Fibroblast of lung (primary cell): ENCODE measurements around the gene RPH3AL. TPM values are rescaled to one million over a fixed set of nuclear protein-coding genes. Genes with fewer than 3 reads are reported as not detected.
"Not testable (repeated sequence)": the region's sequence is repeated elsewhere in the genome, so short reads cannot be mapped to it uniquely, and the experiment has no call there.

ENCODE experiments used
- DNase-seq, 2 donors: peaks; one replicate each; pipeline versions ENCODE4 v3.0.0 to v3.0.0-alpha.2; 2010; ENCODE audit warnings: low read depth in 2 of 2
- H2AFZ ChIP-seq: 2 replicates; pipeline ENCODE4 v1.5.1; 2012; ENCODE audit warnings: low read length, control low read depth, inconsistent platforms
- H3K27ac ChIP-seq: 2 replicates; pipeline ENCODE4 v1.5.1; 2011; ENCODE audit warnings: low read length, control low read depth; ENCODE audit not compliant: insufficient read depth
- H3K27me3 ChIP-seq: 2 replicates; pipeline ENCODE4 v1.5.1; 2011; ENCODE audit warnings: mild to moderate bottlenecking, low read length; ENCODE audit not compliant: control insufficient read depth, insufficient read depth
- H3K36me3 ChIP-seq: 2 replicates; pipeline ENCODE4 v1.5.1; 2011; ENCODE audit warnings: low read length; ENCODE audit not compliant: control insufficient read depth, insufficient read depth
- H3K4me1 ChIP-seq: 2 replicates; pipeline ENCODE4 v1.5.1; 2011; ENCODE audit warnings: low read length; ENCODE audit not compliant: control insufficient read depth, insufficient read depth; ENCODE audit errors: extremely low read depth
- H3K4me2 ChIP-seq: 2 replicates; pipeline ENCODE4 v1.5.1; 2011; ENCODE audit warnings: low read length, control low read depth; ENCODE audit not compliant: insufficient read depth; ENCODE audit errors: extremely low read depth
- H3K4me3 ChIP-seq, 4 experiments: fragments of 200-600 bp in 1 of 4; sonication (generic) in 1 of 4; replicated peaks in 1 of 4; 2 replicates each; pipeline ENCODE4 v1.5.1; 2011 to 2016; ENCODE audit warnings: low read length in 4 of 4, low read depth in 3 of 4, mild to moderate bottlenecking in 3 of 4, control low read depth in 2 of 4, inconsistent platforms in 1 of 4, mixed read lengths in 1 of 4; ENCODE audit not compliant: insufficient read depth in 1 of 4; ENCODE audit errors: control extremely low read depth in 1 of 4
- H3K79me2 ChIP-seq: 2 replicates; pipeline ENCODE4 v1.5.1; 2012; ENCODE audit warnings: mild to moderate bottlenecking, low read length, inconsistent platforms; ENCODE audit not compliant: control insufficient read depth, insufficient read depth
- H3K9ac ChIP-seq: 2 replicates; pipeline ENCODE4 v1.5.1; 2011; ENCODE audit warnings: mild to moderate bottlenecking, low read length, control low read depth; ENCODE audit not compliant: insufficient read depth
- H3K9me3 ChIP-seq: 2 replicates; pipeline ENCODE4 v1.5.1; 2012; ENCODE audit warnings: low read depth, low read length; ENCODE audit not compliant: control insufficient read depth, insufficient read depth
- H4K20me1 ChIP-seq: 2 replicates; pipeline ENCODE4 v1.5.1; 2011; ENCODE audit warnings: low read length; ENCODE audit not compliant: control insufficient read depth, insufficient read depth; ENCODE audit errors: extremely low read depth
- EZH2 ChIP-seq: IDR thresholded peaks from 2 replicates; pipeline ENCODE4 v1.5.1; 2012; ENCODE audit warnings: low read length, control low read depth, mild to moderate bottlenecking; ENCODE audit errors: missing control alignments
- polyA plus RNA-seq, 2 donors: library from polyadenylated mRNA; depleted of rRNA in 1 of 2; stranded (reverse) in 1 of 2; unstranded in 1 of 2; fragments of >200 nt; gene quantifications; 2 replicates each; pipeline ENCODE4 v1.2.1, GENCODE V29; 2011 to 2012; ENCODE audit warnings: missing spikeins in 1 of 2
- total RNA-seq: library from RNA; depleted of rRNA; stranded (reverse); fragments of >200 nt; gene quantifications from 2 replicates; pipeline ENCODE4 v1.2.1, GENCODE V29; 2014
- TF ChIP-seq, protein P1 (sequence below), 2 donors: IDR thresholded peaks in 1 of 2; conservative IDR thresholded peaks in 1 of 2; 1 replicate in 1 of 2; 2 replicates in 1 of 2; pipeline ENCODE4 v1.5.1; 2011 to 2012; ENCODE audit warnings: low read length in 2 of 2, control low read depth in 1 of 2, inconsistent platforms in 1 of 2, low read depth in 1 of 2, mild to moderate bottlenecking in 1 of 2

RPH3AL gene
- total and polyA plus RNA-seq, 2 donors (not counting 1 experiment from before 2014, with no cell fraction given) = 0.49 to 3.0 TPM

DNA sequence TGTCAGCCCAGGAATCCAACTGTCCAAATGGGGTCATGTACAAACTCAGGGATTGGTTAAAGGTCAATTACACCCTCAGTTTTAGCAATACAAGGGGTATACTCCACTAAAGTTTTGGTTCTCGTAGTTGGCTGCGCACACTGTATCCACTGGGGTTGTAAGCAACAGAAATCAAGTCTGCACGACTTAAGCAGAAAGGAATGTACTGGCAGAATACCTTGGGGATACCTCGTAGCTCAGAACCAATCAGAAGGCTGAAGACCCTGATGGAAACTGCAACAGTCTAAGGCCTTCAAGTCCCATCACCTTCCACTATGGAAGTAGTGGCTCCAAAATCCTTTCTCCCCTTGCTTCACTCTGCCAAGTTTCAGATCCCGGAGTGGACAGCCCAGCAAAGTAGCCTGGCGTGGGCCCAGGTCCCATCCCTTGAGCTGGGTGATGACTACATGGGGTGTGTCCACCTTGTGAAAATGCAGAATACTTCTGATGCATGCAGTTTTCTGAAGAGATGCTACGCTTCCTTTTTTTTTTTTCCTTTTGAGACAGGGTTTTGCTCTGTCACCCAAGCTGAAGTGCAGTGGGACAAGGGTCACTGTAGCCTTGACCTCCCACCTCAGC lies 21.1 kb upstream of the RPH3AL start:
- H3K27me3 ChIP-seq = peaks cover 7% of the 10 kb centered on the region
- no peaks in the 10 kb centered on the region for H3K9me3 ChIP-seq
- no peak for DNase-seq
- no peaks in the 10 kb centered on the region for H3K4me1 ChIP-seq
- H3K36me3 ChIP-seq = no peaks in the 10 kb centered on the region
- H2AFZ ChIP-seq = no peak overlapping the region
- TF ChIP-seq, protein P1, sequence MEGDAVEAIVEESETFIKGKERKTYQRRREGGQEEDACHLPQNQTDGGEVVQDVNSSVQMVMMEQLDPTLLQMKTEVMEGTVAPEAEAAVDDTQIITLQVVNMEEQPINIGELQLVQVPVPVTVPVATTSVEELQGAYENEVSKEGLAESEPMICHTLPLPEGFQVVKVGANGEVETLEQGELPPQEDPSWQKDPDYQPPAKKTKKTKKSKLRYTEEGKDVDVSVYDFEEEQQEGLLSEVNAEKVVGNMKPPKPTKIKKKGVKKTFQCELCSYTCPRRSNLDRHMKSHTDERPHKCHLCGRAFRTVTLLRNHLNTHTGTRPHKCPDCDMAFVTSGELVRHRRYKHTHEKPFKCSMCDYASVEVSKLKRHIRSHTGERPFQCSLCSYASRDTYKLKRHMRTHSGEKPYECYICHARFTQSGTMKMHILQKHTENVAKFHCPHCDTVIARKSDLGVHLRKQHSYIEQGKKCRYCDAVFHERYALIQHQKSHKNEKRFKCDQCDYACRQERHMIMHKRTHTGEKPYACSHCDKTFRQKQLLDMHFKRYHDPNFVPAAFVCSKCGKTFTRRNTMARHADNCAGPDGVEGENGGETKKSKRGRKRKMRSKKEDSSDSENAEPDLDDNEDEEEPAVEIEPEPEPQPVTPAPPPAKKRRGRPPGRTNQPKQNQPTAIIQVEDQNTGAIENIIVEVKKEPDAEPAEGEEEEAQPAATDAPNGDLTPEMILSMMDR (conservative IDR thresholded peaks at IDR 0.05 in 1 of 2, IDR thresholded peaks at IDR 0.05 in 1 of 2; ENCODE audit: low read depth in 1 of 2, low read length in 2 of 2) = no peak
- TF ChIP-seq EZH2 = no peak
- no peaks in the 10 kb centered on the region for H4K20me1 ChIP-seq
- H3K27ac ChIP-seq = no peak overlapping the region
- H3K4me2 ChIP-seq = no peak overlapping the region
- H3K4me3 ChIP-seq = no peak overlapping the region
- no peaks in the 10 kb centered on the region for H3K79me2 ChIP-seq
- H3K9ac ChIP-seq = no peak overlapping the region

DNA sequence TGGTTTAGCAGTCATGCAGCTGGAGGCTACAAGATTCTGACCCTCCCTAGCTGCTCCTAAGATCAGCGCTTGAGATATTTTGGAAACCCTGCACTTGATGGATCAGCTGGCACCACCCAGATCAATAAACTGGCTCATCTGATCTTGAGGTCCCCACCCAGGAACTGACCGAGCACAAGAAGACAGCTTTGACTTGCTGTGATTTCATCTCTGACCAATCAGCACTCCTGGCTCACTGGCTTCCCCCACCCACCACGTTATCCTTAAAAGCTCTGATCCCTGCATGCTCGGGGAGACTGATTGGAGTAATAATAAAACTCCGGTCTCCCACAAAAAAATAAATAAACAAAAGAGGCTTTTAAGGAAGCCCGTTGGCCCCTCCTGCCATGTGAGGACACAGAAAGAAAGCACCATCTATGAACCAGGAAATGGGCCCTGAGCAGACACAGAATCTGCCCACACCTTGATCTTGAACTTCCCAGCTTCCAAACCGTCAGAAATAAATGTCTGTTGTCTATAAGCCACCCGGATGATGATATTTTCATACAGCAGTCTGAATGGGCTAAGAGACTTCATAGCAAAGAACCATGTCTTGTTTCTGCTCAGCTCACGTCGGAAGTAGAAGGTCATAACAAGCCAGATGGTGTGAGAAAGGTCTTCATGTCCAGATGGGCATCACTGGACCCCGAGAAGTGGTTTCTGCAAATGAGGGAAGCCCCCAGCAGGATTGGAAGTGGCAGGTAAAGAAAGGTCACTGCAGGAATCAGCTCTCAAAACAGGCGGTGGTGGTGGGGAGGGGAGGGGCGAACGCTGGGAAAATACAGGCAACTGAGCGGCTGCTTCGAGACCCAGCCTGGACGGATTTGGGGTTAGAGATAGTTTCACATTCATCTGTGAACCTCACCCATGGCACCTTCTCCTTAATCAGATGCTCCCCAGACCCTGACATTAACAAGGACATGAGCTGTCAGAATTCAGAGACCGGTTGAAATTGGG lies 19.8 kb upstream of the RPH3AL start:
- Histone ChIP-seq H3K36me3 (no peaks in the 10 kb centered on the region), H3K79me2 (no peaks in the 10 kb centered on the region), H3K27me3 (peaks cover 7% of the 10 kb centered on the region), H3K9me3 (no peaks in the 10 kb centered on the region), H3K4me1 (no peaks in the 10 kb centered on the region), H2AFZ (no peak overlapping the region), H3K4me3 (no peak overlapping the region), H3K4me2 (no peak overlapping the region), H3K9ac (no peak overlapping the region), H3K27ac (no peak overlapping the region), H4K20me1 (no peaks in the 10 kb centered on the region)
- TF ChIP-seq EZH2 = no peak
- TF ChIP-seq, protein P1 (conservative IDR thresholded peaks at IDR 0.05 in 1 of 2, IDR thresholded peaks at IDR 0.05 in 1 of 2; ENCODE audit: low read depth in 1 of 2, low read length in 2 of 2) = no peak
- DNase-seq = no peak

DNA sequence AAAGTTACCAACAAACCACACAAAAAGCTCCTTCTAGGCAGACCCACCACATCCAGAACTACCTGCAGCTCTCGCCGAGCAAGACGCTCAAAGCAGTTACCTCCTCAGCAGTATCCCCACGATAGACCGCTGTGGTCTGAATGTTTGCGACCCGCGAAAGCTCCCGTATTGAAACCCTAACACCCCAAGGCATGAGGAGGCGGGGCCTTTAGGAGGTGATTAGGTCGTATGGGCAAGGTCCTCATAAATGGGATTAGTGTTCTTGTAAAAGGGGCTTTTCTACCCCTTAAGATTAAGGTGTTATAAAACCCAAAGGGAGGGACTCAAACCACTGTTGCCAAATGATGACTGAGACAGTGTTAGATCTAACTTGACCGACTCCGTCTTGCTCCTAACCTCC lies 19.0 kb upstream of the RPH3AL start:
- no peaks in the 10 kb centered on the region for H3K36me3 ChIP-seq

DNA sequence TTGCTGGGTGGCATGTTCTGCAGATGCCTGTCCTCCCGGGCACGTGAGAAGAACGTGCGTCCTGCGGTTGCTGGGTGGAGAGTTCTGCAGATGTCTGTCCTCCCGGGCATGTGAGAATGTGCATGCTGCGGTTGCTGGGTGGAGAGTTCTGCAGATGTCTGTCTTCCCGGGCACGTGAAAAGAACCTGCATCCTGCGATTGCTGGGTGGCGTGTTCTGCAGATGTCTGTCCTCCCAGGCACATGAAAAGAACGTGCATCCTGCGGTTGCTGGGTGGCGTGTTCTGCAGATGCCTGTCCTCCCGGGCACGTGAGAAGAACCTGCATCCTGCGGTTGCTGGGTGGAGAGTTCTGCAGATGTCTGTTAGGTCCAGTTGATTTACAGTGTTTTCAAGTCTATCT lies 15.0 kb upstream of the RPH3AL start:
- H3K4me1 ChIP-seq, H3K36me3 ChIP-seq, H3K4me2 ChIP-seq, H4K20me1 ChIP-seq, H3K79me2 ChIP-seq, H3K9ac ChIP-seq, H3K9me3 ChIP-seq, H2AFZ ChIP-seq, H3K4me3 ChIP-seq, H3K27me3 ChIP-seq, H3K27ac ChIP-seq, DNase-seq: not testable (repeated sequence)

More for the DNA sequence above, 19.0 kb upstream of the RPH3AL start:
- no peak overlapping the region for H2AFZ ChIP-seq
- TF ChIP-seq, protein P1 (conservative IDR thresholded peaks at IDR 0.05 in 1 of 2, IDR thresholded peaks at IDR 0.05 in 1 of 2; ENCODE audit: low read depth in 1 of 2, low read length in 2 of 2) = no peak
- H3K27me3 ChIP-seq = peaks cover 7% of the 10 kb centered on the region
- no peaks in the 10 kb centered on the region for H4K20me1 ChIP-seq
- no peaks in the 10 kb centered on the region for H3K4me1 ChIP-seq
- H3K9ac ChIP-seq = no peak overlapping the region
- H3K79me2 ChIP-seq = no peaks in the 10 kb centered on the region
- no peak overlapping the region for H3K4me3 ChIP-seq
- no peaks in the 10 kb centered on the region for H3K9me3 ChIP-seq
- DNase-seq = no peak
- H3K27ac ChIP-seq = no peak overlapping the region
- no peak overlapping the region for H3K4me2 ChIP-seq
